Gastroesophageal sphincter (tissue), 4 donors: ENCODE results near the gene TAAR9. TPM values are rescaled to one million over a fixed set of nuclear protein-coding genes. Genes with fewer than 3 reads are reported as not detected.

Experiments used
- ATAC-seq: fragments of 150-250 bp; one replicate; pipeline ENCODE4 v1.9.1; 2016; ENCODE audit warnings: mild to moderate bottlenecking, moderate library complexity
- H3K27ac ChIP-seq, 4 donors: fragments of 200-600 bp; sonication (generic) in 3 of 4; 1 replicate in 3 of 4; 2 replicates in 1 of 4; pipeline ENCODE4 v1.5.1; 2016 to 2019
- H3K27me3 ChIP-seq: fragments of 200-600 bp; sonication (generic); one replicate; pipeline ENCODE4 v1.5.1; 2019
- H3K36me3 ChIP-seq, 2 donors: fragments of 200-600 bp; sonication (generic); one replicate each; pipeline ENCODE4 v1.5.1; 2019; ENCODE audit warnings: control low read depth in 1 of 2
- H3K4me1 ChIP-seq, 3 donors: fragments of 200-600 bp; sonication (generic); 1 replicate in 2 of 3; 2 replicates in 1 of 3; pipeline ENCODE4 v1.5.1; 2016 to 2019; ENCODE audit warnings: control low read depth in 2 of 3
- H3K4me3 ChIP-seq, 2 donors: fragments of 200-600 bp; sonication (generic); one replicate each; pipeline ENCODE4 v1.5.1; 2019; ENCODE audit warnings: mild to moderate bottlenecking in 1 of 2, moderate library complexity in 1 of 2
- H3K9me3 ChIP-seq, 3 donors: fragments of 200-600 bp; sonication (generic); one replicate each; pipeline ENCODE4 v1.5.1; 2017 to 2019; ENCODE audit warnings: control low read depth in 2 of 3
- CTCF ChIP-seq, 4 experiments: fragments of 200-600 bp in 2 of 4; fragments of 450-650 bp in 2 of 4; sonication (generic) in 1 of 4; IDR thresholded peaks; one replicate each; pipeline ENCODE4 v1.5.1; 2017 to 2019; ENCODE audit warnings: antibody characterized with exemption in 4 of 4, mild to moderate bottlenecking in 2 of 4, moderate library complexity in 2 of 4
- EP300 ChIP-seq: sonication (generic); formaldehyde crosslinking; IDR thresholded peaks from one replicate; pipeline ENCODE4 v1.6.1; 2017; ENCODE audit warnings: antibody characterized with exemption, mild to moderate bottlenecking
- POLR2A ChIP-seq, 2 donors: fragments of 450-650 bp; IDR thresholded peaks; one replicate each; pipeline ENCODE4 v1.6.1; 2017; ENCODE audit warnings: antibody characterized with exemption in 2 of 2, mild to moderate bottlenecking in 2 of 2, moderate library complexity in 1 of 2
- POLR2AphosphoS5 ChIP-seq: sonication (generic); formaldehyde crosslinking; IDR thresholded peaks from one replicate; pipeline ENCODE4 v1.6.1; 2017; ENCODE audit warnings: antibody characterized with exemption
- WGBS, 2 donors: methylation state at CpG; one replicate each; pipeline ENCODE4 v1.1.5; 2018; ENCODE audit warnings: low coverage in 1 of 2; 5-methylcytosine and 5-hydroxymethylcytosine counted together
- total RNA-seq, 4 donors: library from RNA; depleted of rRNA; stranded (reverse); fragments of >200 nt; gene quantifications; one replicate each; pipeline ENCODE4 v1.1.0, GENCODE V29; 2016

Gene TAAR9
- total RNA-seq, 4 donors from 2014 or later, result not detected

- ATAC-seq, result no peak
- no peaks in the 10 kb centered on the region for H3K36me3 ChIP-seq
- no peaks in the 10 kb centered on the region for H3K9me3 ChIP-seq
- peaks cover 0 to 39% (median 8%) of the 10 kb centered on the region in 3 donors for H3K4me1 ChIP-seq
- H3K4me3 ChIP-seq, result no peak overlapping the region
- H3K27me3 ChIP-seq, result no peaks in the 10 kb centered on the region
- no peak for TF ChIP-seq CTCF (IDR thresholded peaks at IDR 0.05)
- TF ChIP-seq EP300, result no peak
- TF ChIP-seq POLR2A (IDR thresholded peaks at IDR 0.05), result no peak
- no peak for TF ChIP-seq POLR2AphosphoS5
- 44 to 49% methylated on average over 3 of the region's 3 CpGs for WGBS, 2 donors
- peak overlapping the region; percentile 18 to 93 (median 91) for H3K27ac ChIP-seq
Observed at GRCh38 chr6:132513831-132514545, 24.1 kb upstream of the TAAR9 start.

- ATAC-seq, result no peak
Observed at GRCh38 chr6:132515386-132515785, 22.7 kb upstream of the TAAR9 start.

GRCh38 chr6:132520953-132521352 lies 17.1 kb upstream of the TAAR9 start:
- ATAC-seq, result no peak
- Histone ChIP-seq H3K27me3 (no peaks in the 10 kb centered on the region), H3K9me3 (no peaks in the 10 kb centered on the region), H3K27ac (no peak overlapping the region), H3K36me3 (no peaks in the 10 kb centered on the region), H3K4me1 (no peaks in the 10 kb centered on the region), H3K4me3 (no peak overlapping the region)
- no peak for TF ChIP-seq EP300
- TF ChIP-seq POLR2AphosphoS5, result no peak
- no peak for TF ChIP-seq POLR2A (IDR thresholded peaks at IDR 0.05)
- no peak for TF ChIP-seq CTCF (IDR thresholded peaks at IDR 0.05)
- 40 to 62% methylated on average over 2 of the region's 2 CpGs for WGBS, 2 donors

More at GRCh38 chr6:132515386-132515785, 22.7 kb upstream of the TAAR9 start:
- no peaks in the 10 kb centered on the region for H3K36me3 ChIP-seq
- H3K4me3 ChIP-seq, result no peak overlapping the region
- 61 to 90% methylated on average over 2 of the region's 2 CpGs for WGBS, 2 donors
- no peak for TF ChIP-seq POLR2A (IDR thresholded peaks at IDR 0.05)
- no peak for TF ChIP-seq CTCF (IDR thresholded peaks at IDR 0.05)
- no peak for TF ChIP-seq EP300
- TF ChIP-seq POLR2AphosphoS5, result no peak
- H3K4me1 ChIP-seq, result peaks cover 0 to 31% (median 8%) of the 10 kb centered on the region in 3 donors
- H3K27me3 ChIP-seq, result no peaks in the 10 kb centered on the region
- H3K27ac ChIP-seq, result no peak overlapping the region
- no peaks in the 10 kb centered on the region for H3K9me3 ChIP-seq

GRCh38 chr6:132524646-132525045 lies 13.4 kb upstream of the TAAR9 start:
- no peak for ATAC-seq
- no peaks in the 10 kb centered on the region for H3K4me1 ChIP-seq
- WGBS, 2 donors, result 81 to 100% methylated on average over 1 to 5 of the region's 5 CpGs
- no peak overlapping the region for H3K27ac ChIP-seq
- no peaks in the 10 kb centered on the region for H3K9me3 ChIP-seq
- TF ChIP-seq POLR2A (IDR thresholded peaks at IDR 0.05) (no peak), EP300 (no peak), POLR2AphosphoS5 (no peak), CTCF (IDR thresholded peaks at IDR 0.05) (no peak)
- no peaks in the 10 kb centered on the region for H3K36me3 ChIP-seq
- no peak overlapping the region for H3K4me3 ChIP-seq
- H3K27me3 ChIP-seq, result no peaks in the 10 kb centered on the region

- no peak for TF ChIP-seq POLR2A (IDR thresholded peaks at IDR 0.05)
- no peak for TF ChIP-seq CTCF (IDR thresholded peaks at IDR 0.05)
- TF ChIP-seq POLR2AphosphoS5, result no peak
- no peak for TF ChIP-seq EP300
- 50% methylated on average over 1 to 2 of the region's 4 CpGs for WGBS, 2 donors
- ATAC-seq, result no peak
Observed at GRCh38 chr6:132525866-132526265, 12.2 kb upstream of the TAAR9 start.

More at GRCh38 chr6:132525866-132526265, 12.2 kb upstream of the TAAR9 start:
- Histone ChIP-seq H3K4me1 (peaks cover 0 to 3% (median 0%) of the 10 kb centered on the region in 3 donors), H3K4me3 (no peak overlapping the region), H3K36me3 (no peaks in the 10 kb centered on the region), H3K9me3 (no peaks in the 10 kb centered on the region), H3K27me3 (no peaks in the 10 kb centered on the region), H3K27ac (no peak overlapping the region)
